Body of pancreas (tissue), 4 donors: ENCODE data around the gene KCNIP4. TPM values are rescaled to one million over a fixed set of nuclear protein-coding genes. Genes with fewer than 3 reads are reported as not detected.

ENCODE experiments used
- ATAC-seq: fragments of 150-250 bp; one replicate; pipeline ENCODE4 v1.9.1; 2016
- DNase-seq, 4 donors: peaks; one replicate each; pipeline ENCODE4 v3.0.0-alpha.2; 2019
- H3K27ac ChIP-seq, 4 donors: fragments of 200-600 bp; sonication (generic); 1 replicate in 3 of 4; 2 replicates in 1 of 4; pipeline versions ENCODE4 v1.5.1 to v1.6.1; 2016 to 2019; ENCODE audit warnings: mild to moderate bottlenecking in 1 of 4, mixed read lengths in 1 of 4, moderate library complexity in 1 of 4
- H3K27me3 ChIP-seq, 2 donors: fragments of 200-600 bp; sonication (generic); one replicate each; pipeline ENCODE4 v1.6.0; 2016; ENCODE audit warnings: mild to moderate bottlenecking in 1 of 2
- H3K36me3 ChIP-seq, 2 donors: fragments of 200-600 bp; sonication (generic); replicated peaks in 1 of 2; 2 replicates each; pipeline ENCODE4 v1.5.1; 2016; ENCODE audit warnings: low read depth in 2 of 2; ENCODE audit not compliant: insufficient read depth in 1 of 2
- H3K4me1 ChIP-seq: fragments of 200-600 bp; sonication (generic); one replicate; pipeline ENCODE4 v1.6.0; 2016
- H3K4me3 ChIP-seq, 2 donors: fragments of 200-600 bp; sonication (generic); 1 replicate in 1 of 2; 2 replicates in 1 of 2; pipeline ENCODE4 v1.5.1; 2016 to 2019
- H3K9me3 ChIP-seq, 3 donors: fragments of 200-600 bp; sonication (generic); 1 replicate in 2 of 3; 2 replicates in 1 of 3; pipeline ENCODE4 v1.5.1; 2016
- POLR2A ChIP-seq, 3 donors: fragments of 450-650 bp; IDR thresholded peaks; one replicate each; pipeline ENCODE4 v1.6.1; 2016; ENCODE audit warnings: antibody characterized with exemption in 3 of 3, mild to moderate bottlenecking in 2 of 3
- WGBS, 2 donors: methylation state at CpG; one replicate each; pipeline ENCODE4 v1.1.5; 2017; 5-methylcytosine and 5-hydroxymethylcytosine counted together
- intact Hi-C: fragments of 100-400 bp; cut with DNase I; formaldehyde crosslinking; loops from one replicate; pipeline ENCODE4 v1.15.1; 2023
- total RNA-seq, 2 donors: library from RNA; depleted of rRNA; stranded (reverse); fragments of >200 nt; gene quantifications; one replicate each; pipeline ENCODE4 v1.1.0, GENCODE V29; 2016
- TF ChIP-seq, protein P1 (sequence below), 7 experiments: fragments of 450-650 bp in 4 of 7; fragments of 200-600 bp in 3 of 7; sonication (generic) in 3 of 7; IDR thresholded peaks; one replicate each; pipeline ENCODE4 v1.5.1; 2016 to 2019; ENCODE audit warnings: antibody characterized with exemption in 7 of 7

The KCNIP4 gene
- total RNA-seq, 2 donors from 2014 or later = not detected

DNA sequence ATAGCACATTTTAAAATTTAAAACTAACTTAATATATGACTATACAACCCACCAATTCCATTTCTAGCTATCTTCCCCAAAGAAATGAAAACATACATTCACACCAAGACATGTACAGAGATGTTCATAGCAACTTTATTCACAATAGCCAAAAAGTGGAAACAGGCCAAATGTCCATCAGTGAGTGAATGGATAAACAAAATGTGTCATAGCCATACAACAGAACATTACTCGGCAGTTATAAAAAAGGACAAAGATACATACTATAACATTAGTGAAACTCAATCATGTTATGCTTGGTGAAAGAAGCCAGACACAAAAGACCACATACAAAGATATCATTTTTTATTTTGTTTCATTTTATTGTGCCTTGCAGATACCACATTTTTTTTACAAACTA lies 851.5 kb downstream of the KCNIP4 start:
- ATAC-seq = no peak
- no peak for DNase-seq
- Histone ChIP-seq H3K27ac (no peak overlapping the region), H3K36me3 (no peaks in the 10 kb centered on the region), H3K9me3 (no peaks in the 10 kb centered on the region), H3K27me3 (no peaks in the 10 kb centered on the region), H3K4me1 (no peaks in the 10 kb centered on the region), H3K4me3 (no peak overlapping the region)
- no peak for TF ChIP-seq POLR2A (IDR thresholded peaks at IDR 0.05)
- TF ChIP-seq, protein P1, sequence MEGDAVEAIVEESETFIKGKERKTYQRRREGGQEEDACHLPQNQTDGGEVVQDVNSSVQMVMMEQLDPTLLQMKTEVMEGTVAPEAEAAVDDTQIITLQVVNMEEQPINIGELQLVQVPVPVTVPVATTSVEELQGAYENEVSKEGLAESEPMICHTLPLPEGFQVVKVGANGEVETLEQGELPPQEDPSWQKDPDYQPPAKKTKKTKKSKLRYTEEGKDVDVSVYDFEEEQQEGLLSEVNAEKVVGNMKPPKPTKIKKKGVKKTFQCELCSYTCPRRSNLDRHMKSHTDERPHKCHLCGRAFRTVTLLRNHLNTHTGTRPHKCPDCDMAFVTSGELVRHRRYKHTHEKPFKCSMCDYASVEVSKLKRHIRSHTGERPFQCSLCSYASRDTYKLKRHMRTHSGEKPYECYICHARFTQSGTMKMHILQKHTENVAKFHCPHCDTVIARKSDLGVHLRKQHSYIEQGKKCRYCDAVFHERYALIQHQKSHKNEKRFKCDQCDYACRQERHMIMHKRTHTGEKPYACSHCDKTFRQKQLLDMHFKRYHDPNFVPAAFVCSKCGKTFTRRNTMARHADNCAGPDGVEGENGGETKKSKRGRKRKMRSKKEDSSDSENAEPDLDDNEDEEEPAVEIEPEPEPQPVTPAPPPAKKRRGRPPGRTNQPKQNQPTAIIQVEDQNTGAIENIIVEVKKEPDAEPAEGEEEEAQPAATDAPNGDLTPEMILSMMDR (IDR thresholded peaks at IDR 0.05) = no peak
- WGBS, 2 donors = 0 to 42% methylated on average over 1 of the region's 1 CpG
- intact Hi-C loops = no loop called here

GRCh38 chr4:21092531-21092930 lies 856.0 kb downstream of the KCNIP4 start:
- intact Hi-C loops = no loop called here
- DNase-seq (no peak), ATAC-seq (no peak)
- Histone ChIP-seq H3K4me1 (no peaks in the 10 kb centered on the region), H3K9me3 (no peaks in the 10 kb centered on the region), H3K36me3 (no peaks in the 10 kb centered on the region), H3K27me3 (no peaks in the 10 kb centered on the region), H3K27ac (no peak overlapping the region), H3K4me3 (no peak overlapping the region)
- 76 to 77% methylated on average over 1 of the region's 1 CpG for WGBS, 2 donors
- no peak for TF ChIP-seq POLR2A (IDR thresholded peaks at IDR 0.05)
- TF ChIP-seq, protein P1 (IDR thresholded peaks at IDR 0.05) = no peak

DNA sequence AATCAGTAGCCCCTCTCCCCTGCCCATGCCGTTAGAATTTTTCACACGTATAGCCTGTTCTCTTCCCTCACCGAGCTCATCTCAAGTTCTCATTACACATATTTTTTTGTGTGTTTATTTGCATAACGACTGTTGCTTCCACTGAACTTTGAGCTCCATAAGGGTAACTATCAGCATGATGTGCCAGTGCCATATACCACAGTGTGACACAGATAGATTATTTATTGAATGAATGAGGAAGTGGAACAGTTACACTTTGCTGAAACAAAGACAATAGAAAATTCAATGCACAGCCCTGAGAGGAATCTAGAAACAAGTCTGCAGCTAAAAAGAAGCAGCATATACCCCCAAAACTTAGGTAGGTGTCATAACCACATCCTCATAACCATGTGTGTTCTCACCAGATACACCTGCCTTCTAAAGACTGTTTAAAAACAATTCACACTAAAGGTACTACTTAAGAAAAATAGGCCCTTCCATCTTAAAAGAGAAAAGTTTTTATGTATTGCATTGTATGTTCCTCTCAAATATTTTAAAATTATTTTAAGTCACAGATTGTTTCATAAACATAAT lies 858.4 kb downstream of the KCNIP4 start:
- H3K4me1 ChIP-seq = no peaks in the 10 kb centered on the region
- ATAC-seq (no peak), DNase-seq (no peak)
- H3K27me3 ChIP-seq = no peaks in the 10 kb centered on the region
- no peaks in the 10 kb centered on the region for H3K36me3 ChIP-seq
- H3K27ac ChIP-seq = no peak overlapping the region
- no peaks in the 10 kb centered on the region for H3K9me3 ChIP-seq
- intact Hi-C loops = no loop called here
- 32 to 45% methylated on average over 4 of the region's 4 CpGs for WGBS, 2 donors
- TF ChIP-seq, protein P1 (IDR thresholded peaks at IDR 0.05) = no peak
- no peak for TF ChIP-seq POLR2A (IDR thresholded peaks at IDR 0.05)
- H3K4me3 ChIP-seq = no peak overlapping the region

DNA sequence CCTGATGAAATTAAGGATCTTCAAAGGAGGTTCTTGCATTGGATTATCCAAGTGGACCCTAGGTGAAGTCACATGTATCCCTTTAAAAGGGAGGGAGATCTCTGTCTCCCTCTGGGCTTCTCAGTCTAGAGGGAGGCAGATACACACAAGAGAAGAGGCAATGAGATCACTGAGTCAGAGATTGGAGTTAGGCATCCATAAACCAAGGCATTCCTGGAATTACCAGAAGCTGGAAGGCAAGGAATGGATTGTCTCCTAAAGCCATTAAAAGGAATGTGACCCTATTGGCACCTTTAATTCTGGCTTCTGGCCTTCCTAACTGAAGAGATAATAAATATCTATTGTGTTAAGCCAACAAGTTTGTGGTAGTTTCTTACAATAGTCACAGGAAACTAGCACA lies 865.2 kb downstream of the KCNIP4 start:
- no peaks in the 10 kb centered on the region for H3K4me1 ChIP-seq
- no peak for TF ChIP-seq POLR2A (IDR thresholded peaks at IDR 0.05)
- TF ChIP-seq, protein P1 (IDR thresholded peaks at IDR 0.05) = no peak
- intact Hi-C loops = no loop called here
- H3K27ac ChIP-seq = no peak overlapping the region
- ATAC-seq = no peak
- no peaks in the 10 kb centered on the region for H3K9me3 ChIP-seq
- H3K36me3 ChIP-seq = no peaks in the 10 kb centered on the region
- no peaks in the 10 kb centered on the region for H3K27me3 ChIP-seq
- no peak overlapping the region for H3K4me3 ChIP-seq
- DNase-seq = no peak

GRCh38 chr4:21077967-21078366 lies 870.6 kb downstream of the KCNIP4 start:
- Histone ChIP-seq H3K27me3 (no peaks in the 10 kb centered on the region), H3K4me3 (no peak overlapping the region), H3K27ac (no peak overlapping the region), H3K4me1 (no peaks in the 10 kb centered on the region), H3K36me3 (no peaks in the 10 kb centered on the region), H3K9me3 (no peaks in the 10 kb centered on the region)
- no peak for DNase-seq
- ATAC-seq = no peak
- intact Hi-C loops = no loop called here
- TF ChIP-seq, protein P1 (IDR thresholded peaks at IDR 0.05) = no peak
- TF ChIP-seq POLR2A (IDR thresholded peaks at IDR 0.05) = no peak
- 45 to 54% methylated on average over 2 of the region's 2 CpGs for WGBS, 2 donors
